ENCODE data around the gene GLO1. TPM values are rescaled to one million over a fixed set of nuclear protein-coding genes. Genes with fewer than 3 reads are reported as not detected.

GLO1 gene
- total and polyA plus RNA-seq, 4 donors, result 50.5 to 108 (median 72.5) TPM

GRCh38 chr6:38676974-38677544 lies 25.9 kb downstream of the GLO1 start:
- Histone ChIP-seq H3K4me1 (ENCODE audit: control insufficient read depth in 4 of 4, insufficient read depth in 4 of 4, low read length in 3 of 4) (no peaks in the 10 kb centered on the region), H3K4me3 (ENCODE audit: low read depth in 1 of 3, low read length in 3 of 3) (no peak overlapping the region), H3K27ac (ENCODE audit: low read depth in 1 of 2, low read length in 2 of 2) (no peak overlapping the region), H3K9ac (ENCODE audit: low read depth in 1 of 2, low read length in 2 of 2) (no peak overlapping the region), H3K27me3 (ENCODE audit: control insufficient read depth in 4 of 4, insufficient read depth in 4 of 4, low read length in 3 of 4) (no peaks in the 10 kb centered on the region), H3K36me3 (ENCODE audit: control insufficient read depth in 4 of 4, insufficient read depth in 3 of 4, low read depth in 1 of 4, low read length in 3 of 4) (peaks cover 5 to 26% (median 10%) of the 10 kb centered on the region in 4 donors), H3K9me3 (ENCODE audit: control insufficient read depth in 4 of 4, low read length in 3 of 4) (no peaks in the 10 kb centered on the region)
- TF ChIP-seq CTCF (IDR thresholded peaks at IDR 0.05; ENCODE audit: low read depth, low read length, missing input control) (no peak), ZBTB33 (IDR thresholded peaks at IDR 0.05) (no peak), JUND (IDR thresholded peaks at IDR 0.05) (no peak), EGR1 (IDR thresholded peaks at IDR 0.05; ENCODE audit: low read depth in 2 of 2) (no peak), NR2F2 (IDR thresholded peaks at IDR 0.05) (no peak)
- no peak for DNase-seq (ENCODE audit: low spot score)
- 87% methylated on average over 1 of the region's 1 CpG for WGBS

- DNase-seq (ENCODE audit: low spot score), result no peak
- no peak overlapping the region for H3K4me3 ChIP-seq (ENCODE audit: low read depth in 1 of 3, low read length in 3 of 3)
- no peak overlapping the region for H3K9ac ChIP-seq (ENCODE audit: low read depth in 1 of 2, low read length in 2 of 2)
- peaks cover 3 to 19% (median 6%) of the 10 kb centered on the region in 4 donors for H3K36me3 ChIP-seq (ENCODE audit: control insufficient read depth in 4 of 4, insufficient read depth in 3 of 4, low read depth in 1 of 4, low read length in 3 of 4)
- no peaks in the 10 kb centered on the region for H3K27me3 ChIP-seq (ENCODE audit: control insufficient read depth in 4 of 4, insufficient read depth in 4 of 4, low read length in 3 of 4)
- TF ChIP-seq HNF4A (conservative IDR thresholded peaks at IDR 0.05) (no peak), SP1 (IDR thresholded peaks at IDR 0.05) (peak; percentile 16)
- H3K27ac ChIP-seq (ENCODE audit: low read depth in 1 of 2, low read length in 2 of 2), result peak overlapping the region in 1 of 2 donors; percentile 20
- no peaks in the 10 kb centered on the region for H3K9me3 ChIP-seq (ENCODE audit: control insufficient read depth in 4 of 4, low read length in 3 of 4)
- 80% methylated on average over 2 of the region's 2 CpGs for WGBS
- H3K4me1 ChIP-seq (ENCODE audit: control insufficient read depth in 4 of 4, insufficient read depth in 4 of 4, low read length in 3 of 4), result no peaks in the 10 kb centered on the region
Measured at GRCh38 chr6:38676236-38676973, 26.5 kb downstream of the GLO1 start.

GRCh38 chr6:38673397-38674165 lies 29.4 kb downstream of the GLO1 start:
- Histone ChIP-seq H3K36me3 (ENCODE audit: control insufficient read depth in 4 of 4, insufficient read depth in 3 of 4, low read depth in 1 of 4, low read length in 3 of 4) (peaks cover 2 to 15% (median 5%) of the 10 kb centered on the region in 4 donors), H3K4me1 (ENCODE audit: control insufficient read depth in 4 of 4, insufficient read depth in 4 of 4, low read length in 3 of 4) (no peaks in the 10 kb centered on the region), H3K9ac (ENCODE audit: low read depth in 1 of 2, low read length in 2 of 2) (no peak overlapping the region), H3K27me3 (ENCODE audit: control insufficient read depth in 4 of 4, insufficient read depth in 4 of 4, low read length in 3 of 4) (no peaks in the 10 kb centered on the region), H3K9me3 (ENCODE audit: control insufficient read depth in 4 of 4, low read length in 3 of 4) (no peaks in the 10 kb centered on the region), H3K27ac (ENCODE audit: low read depth in 1 of 2, low read length in 2 of 2) (no peak overlapping the region), H3K4me3 (ENCODE audit: low read depth in 1 of 3, low read length in 3 of 3) (no peak overlapping the region)
- TF ChIP-seq MAX (IDR thresholded peaks at IDR 0.05) (no peak), ZBTB33 (IDR thresholded peaks at IDR 0.05) (peak; percentile 66)
- WGBS, result 44% methylated on average over 9 of the region's 9 CpGs
- no peak for DNase-seq (ENCODE audit: low spot score)
